ENCODE measurements around the gene ITCH. TPM values are rescaled to one million over a fixed set of nuclear protein-coding genes. Genes with fewer than 3 reads are reported as not detected.

Gene ITCH
- total and polyA plus RNA-seq, 2 of the 8 experiments (the other 6 are each of a cell fraction or from before 2014, with no cell fraction given), result 3.9 to 45.2 TPM

- H2BK20ac ChIP-seq (ENCODE audit: low read length), result no peak overlapping the region
- FAIRE-seq, result no peak
- no peak overlapping the region for H3K4me3 ChIP-seq (ENCODE audit: extremely low read depth in 1 of 4, insufficient read depth in 2 of 4, low read depth in 3 of 4, low read length in 4 of 4)
- no peak overlapping the region for H3K4ac ChIP-seq (replicated peaks; ENCODE audit: insufficient read length, low read depth, low read length)
- no peaks in the 10 kb centered on the region for H3K27me3 ChIP-seq (replicated peaks in 1 of 4; ENCODE audit: control insufficient read depth in 3 of 4, extremely low read depth in 1 of 4, insufficient read depth in 3 of 4, low read length in 3 of 4)
- no peak overlapping the region for H3K23ac ChIP-seq (ENCODE audit: insufficient read length)
- no peak overlapping the region for H3K18ac ChIP-seq (ENCODE audit: extremely low read depth, low read length)
- H4K91ac ChIP-seq (replicated peaks; ENCODE audit: insufficient read length, low read length), result no peak overlapping the region
- H4K20me1 ChIP-seq (replicated peaks in 1 of 2; ENCODE audit: control insufficient read depth in 1 of 2, insufficient read depth in 2 of 2, low read length in 2 of 2), result peaks cover under 1 to 2% of the 10 kb centered on the region in 2 experiments
- H3K27ac ChIP-seq (ENCODE audit: low read depth, low read length), result no peak overlapping the region
- no peak for DNase-seq (ENCODE audit: low read depth in 1 of 2, low spot score in 2 of 2)
- H2BK15ac ChIP-seq (ENCODE audit: low read length), result no peak overlapping the region
- no peak overlapping the region for H3K14ac ChIP-seq (ENCODE audit: insufficient read length)
- H3K9me3 ChIP-seq (ENCODE audit: insufficient read depth in 2 of 2, low read depth in 1 of 2, low read length in 1 of 2), result no peaks in the 10 kb centered on the region
- H3K23me2 ChIP-seq (ENCODE audit: low read depth, low read length), result no peaks in the 10 kb centered on the region
- H2AFZ ChIP-seq (ENCODE audit: low read length), result no peak overlapping the region
- H3K9ac ChIP-seq (replicated peaks in 1 of 4; ENCODE audit: extremely low read depth in 1 of 4, low read depth in 3 of 4, low read length in 3 of 4), result no peak overlapping the region
- CTCF ChIA-PET (ENCODE audit: partially characterized antibody), result interaction anchor here (1.2 to 1.7 kb wide), 2 partner anchors 11 to 62 kb away, joined by 3 to 7 read pairs; no protein-coding TSS in a partner anchor
- 96% methylated on average over 1 of the region's 1 CpG; no CpG with 5 or more reads in 1 of the 2 experiments for WGBS, 2 experiments (ENCODE audit: extremely low coverage in 1 of 2, insufficient coverage in 1 of 2, insufficient read length in 1 of 2, insufficient replicate concordance in 2 of 2, low coverage in 1 of 2, low lambda C conversion rate in 2 of 2, missing lambda C conversion rate in 1 of 2)
- no peak overlapping the region for H3K4me2 ChIP-seq (ENCODE audit: insufficient read depth in 1 of 2, low read depth in 2 of 2, low read length in 2 of 2)
- no peak overlapping the region for H4K5ac ChIP-seq (ENCODE audit: insufficient read length, low read depth, low read length)
- POLR2A ChIA-PET (ENCODE audit: partially characterized antibody), result interaction anchor here (1.4 kb wide), 1 partner anchor 12 kb away, joined by 3 read pairs; the partner anchor contains the start of gene ITCH
- peaks cover 6 to 36% (median 20%) of the 10 kb centered on the region in 4 experiments for H3K36me3 ChIP-seq (ENCODE audit: control insufficient read depth in 2 of 4, insufficient read depth in 4 of 4, low read length in 3 of 4)
- TF ChIP-seq NRF1 (IDR thresholded peaks at IDR 0.05; ENCODE audit: low read depth, low read length) (no peak), GTF2F1 (IDR thresholded peaks at IDR 0.05; ENCODE audit: borderline replicate concordance, low read depth, low read length) (no peak), POLR2A (IDR thresholded peaks at IDR 0.05; ENCODE audit: control extremely low read depth in 1 of 2, low read depth in 2 of 2, low read length in 2 of 2) (no peak), RXRA (IDR thresholded peaks at IDR 0.05; ENCODE audit: insufficient read depth, low read depth, low read length) (no peak), KDM4A (IDR thresholded peaks at IDR 0.05; ENCODE audit: low read depth, low read length, severe bottlenecking) (no peak), GABPA (IDR thresholded peaks at IDR 0.05; ENCODE audit: borderline replicate concordance, insufficient read depth, low read length) (no peak)
- peaks cover 0 to 52% of the 10 kb centered on the region in 2 experiments; a peak in 2 of 4 replicates for H3K79me2 ChIP-seq (ENCODE audit: control insufficient read depth in 1 of 2, insufficient read depth in 2 of 2, low read length in 2 of 2)
- no peak overlapping the region for H2BK120ac ChIP-seq (replicated peaks; ENCODE audit: low read depth, low read length)
- no peak overlapping the region for H2AK5ac ChIP-seq (ENCODE audit: low read depth, low read length)
- H3K4me1 ChIP-seq (replicated peaks in 1 of 4; ENCODE audit: control insufficient read depth in 3 of 4, insufficient read depth in 4 of 4, low read length in 3 of 4), result no peaks in the 10 kb centered on the region
- no peak overlapping the region for H2BK12ac ChIP-seq (ENCODE audit: low read depth, low read length)
- no peaks in the 10 kb centered on the region for H3K79me1 ChIP-seq (ENCODE audit: low read depth, low read length)
- H4K8ac ChIP-seq (ENCODE audit: extremely low read depth, insufficient read depth, low read length), result no peak overlapping the region
- no peak overlapping the region for H2BK5ac ChIP-seq (ENCODE audit: low read depth, low read length)
- H3K56ac ChIP-seq (replicated peaks; ENCODE audit: insufficient read length, low read depth, low read length), result no peak overlapping the region
These were observed 11.2 kb downstream of the ITCH start for GRCh38 chr20:34374209-34374760.
